HG02571 (cell line): ENCODE data around the gene ZFYVE28.
"Not testable (repeated sequence)": the region's sequence is repeated elsewhere in the genome, so short reads cannot be mapped to it uniquely, and the experiment has no call there.

Experiments used
- ATAC-seq: cut with Tn5 transposase; IDR thresholded peaks from one replicate; pipeline ENCODE4 v1.9.1; 2021; ENCODE audit warnings: mild to moderate bottlenecking, moderate library complexity; ENCODE audit not compliant: unreplicated experiment

Gene ZFYVE28

DNA sequence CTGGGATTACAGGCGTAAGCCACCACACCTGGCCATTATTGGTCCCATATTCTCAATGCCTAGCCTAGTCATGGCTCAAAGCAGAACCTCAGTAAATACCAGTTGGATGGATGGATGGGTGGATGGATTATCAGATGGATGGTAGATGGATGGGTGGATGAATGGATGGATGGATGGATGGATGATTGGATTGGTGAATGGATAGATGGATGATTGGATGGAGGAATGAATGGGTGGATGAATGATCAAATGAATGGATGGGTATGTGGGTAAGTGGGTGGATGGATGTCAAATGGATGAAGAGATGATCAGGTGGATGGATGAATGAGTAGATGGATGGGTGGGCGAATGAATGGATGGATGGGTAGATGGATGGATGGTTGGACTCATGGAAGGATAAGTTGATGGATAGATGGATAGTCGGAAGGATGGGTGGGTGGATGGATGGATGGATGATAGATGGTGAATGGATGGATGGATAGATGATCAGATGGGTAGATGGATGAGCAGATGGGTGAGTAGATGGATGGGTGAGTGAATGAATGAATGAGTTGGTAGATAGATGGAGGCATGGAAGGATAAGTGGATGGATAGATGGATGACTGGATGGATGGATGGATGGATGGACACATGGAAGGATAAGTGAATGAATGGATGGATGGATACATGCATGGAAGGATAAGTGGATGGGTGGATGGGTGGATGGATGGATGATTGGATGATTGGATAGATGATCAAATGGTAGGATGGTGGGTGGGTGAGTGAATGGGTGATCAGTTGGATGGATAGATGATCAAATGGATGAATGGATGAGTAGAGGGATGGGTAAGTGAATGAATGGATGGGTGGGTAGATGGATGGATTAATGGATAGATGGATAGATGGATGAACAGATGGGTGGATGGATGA lies 28.5 kb upstream of the ZFYVE28 start:
- ATAC-seq = no peak

DNA sequence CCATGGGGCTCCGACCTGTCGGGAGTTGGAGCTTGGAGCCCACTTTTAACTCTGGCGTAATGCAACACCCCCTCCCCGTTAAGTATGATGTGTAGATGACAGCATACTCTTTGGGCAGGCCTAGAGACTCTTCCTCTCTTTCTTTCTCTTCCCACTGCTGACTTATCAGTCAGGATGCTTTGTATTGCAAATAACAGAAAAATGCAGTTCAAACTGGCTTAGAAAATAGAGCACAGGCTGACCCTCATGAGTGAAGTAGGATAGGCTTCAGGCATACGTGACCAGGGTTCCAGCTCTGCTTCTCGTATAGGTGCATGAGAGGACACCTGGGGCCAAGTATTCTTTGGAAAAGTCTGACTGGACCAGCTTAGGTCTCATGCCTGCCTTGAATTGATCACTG lies 27.1 kb upstream of the ZFYVE28 start:
- ATAC-seq = no peak

DNA sequence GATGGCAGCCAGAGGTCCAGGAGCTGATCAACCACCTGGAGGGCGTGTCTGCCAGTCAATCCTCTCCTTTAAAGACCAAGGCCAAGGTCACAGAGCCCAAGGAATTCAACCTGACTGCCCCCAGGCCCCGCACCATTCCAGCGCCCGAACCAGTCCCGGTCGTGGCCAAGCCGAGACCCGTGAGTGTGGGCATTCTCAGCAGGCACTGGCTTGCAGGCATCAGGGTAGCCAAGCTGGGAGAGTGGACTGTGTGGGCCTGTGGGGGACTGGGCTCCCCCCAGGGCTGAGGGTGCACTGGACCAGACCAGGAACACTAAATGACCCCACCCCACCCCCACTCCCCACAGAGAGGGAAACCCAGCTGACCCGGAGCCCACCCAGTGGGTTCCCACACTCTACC lies 26.7 kb upstream of the ZFYVE28 start:
- ATAC-seq = no peak

DNA sequence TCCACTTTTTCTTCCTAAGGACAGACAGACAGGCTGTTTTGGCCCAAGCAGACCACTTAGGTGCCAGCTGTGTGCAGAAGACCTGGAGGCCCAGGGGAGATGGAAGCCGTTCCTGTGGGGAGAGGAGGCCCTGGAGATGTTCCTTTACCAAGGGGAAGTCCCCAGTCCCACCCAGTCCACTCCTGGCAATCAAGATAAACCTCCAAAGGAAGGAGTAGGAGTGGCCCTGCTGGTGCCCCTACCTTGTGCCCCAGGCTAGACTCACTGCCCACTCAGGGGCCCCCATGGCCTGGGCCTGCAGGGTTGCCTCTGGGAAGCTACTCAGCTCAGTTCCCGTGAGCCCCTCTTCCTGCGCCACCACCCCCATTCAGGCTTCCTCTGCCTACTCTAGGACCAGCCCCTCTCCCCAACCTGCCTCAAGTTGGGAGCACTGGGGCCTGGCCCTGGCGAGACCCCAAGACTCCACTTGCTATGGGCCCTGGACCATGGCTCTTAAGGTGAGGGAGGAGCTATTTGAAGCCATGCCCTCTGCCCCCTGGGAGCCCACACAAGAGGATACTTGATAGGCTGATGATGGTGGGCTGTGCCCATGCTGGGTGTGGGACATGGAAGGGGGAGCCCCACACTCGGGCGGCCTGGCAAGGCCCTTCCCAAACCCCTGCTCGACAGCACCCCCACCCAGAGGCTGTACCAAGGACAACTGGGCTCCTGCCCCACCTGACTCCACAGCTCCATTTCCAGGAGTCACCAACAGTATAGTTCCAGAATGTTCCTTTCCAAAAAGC lies 25.7 kb upstream of the ZFYVE28 start:
- no peak for ATAC-seq

DNA sequence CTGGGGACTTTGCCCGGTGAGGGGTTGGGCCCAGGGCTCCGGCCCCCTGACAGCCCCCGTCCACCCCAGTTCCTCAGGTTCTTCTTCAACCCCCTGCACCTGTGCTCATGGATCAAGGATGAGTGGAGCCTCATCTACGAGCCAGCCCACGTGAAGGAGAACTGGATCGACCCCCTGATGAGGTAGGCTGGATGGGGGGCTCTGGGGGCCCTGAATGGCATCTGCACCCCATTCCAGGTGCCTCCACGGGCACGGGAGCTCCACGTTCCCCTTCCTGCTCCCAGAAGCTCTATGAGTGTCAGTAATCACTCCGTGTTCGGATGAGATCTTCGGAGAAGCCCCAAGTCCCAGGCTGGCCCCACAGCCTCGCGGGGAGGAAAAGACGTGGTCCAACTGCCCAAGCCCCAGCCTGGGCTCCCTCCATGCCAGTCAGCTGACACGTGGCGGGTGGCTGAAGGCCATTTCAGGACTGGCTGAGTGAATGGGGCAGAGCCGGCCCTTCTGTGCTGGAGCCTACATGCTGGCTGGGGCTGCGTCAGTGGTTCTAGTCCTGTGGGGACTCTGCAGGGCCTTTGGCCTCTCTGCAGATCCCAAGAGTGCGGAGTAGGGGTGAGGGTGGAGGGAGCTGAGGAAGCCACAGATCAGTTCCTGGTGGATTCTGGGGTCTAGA lies 24.8 kb upstream of the ZFYVE28 start:
- no peak for ATAC-seq

DNA sequence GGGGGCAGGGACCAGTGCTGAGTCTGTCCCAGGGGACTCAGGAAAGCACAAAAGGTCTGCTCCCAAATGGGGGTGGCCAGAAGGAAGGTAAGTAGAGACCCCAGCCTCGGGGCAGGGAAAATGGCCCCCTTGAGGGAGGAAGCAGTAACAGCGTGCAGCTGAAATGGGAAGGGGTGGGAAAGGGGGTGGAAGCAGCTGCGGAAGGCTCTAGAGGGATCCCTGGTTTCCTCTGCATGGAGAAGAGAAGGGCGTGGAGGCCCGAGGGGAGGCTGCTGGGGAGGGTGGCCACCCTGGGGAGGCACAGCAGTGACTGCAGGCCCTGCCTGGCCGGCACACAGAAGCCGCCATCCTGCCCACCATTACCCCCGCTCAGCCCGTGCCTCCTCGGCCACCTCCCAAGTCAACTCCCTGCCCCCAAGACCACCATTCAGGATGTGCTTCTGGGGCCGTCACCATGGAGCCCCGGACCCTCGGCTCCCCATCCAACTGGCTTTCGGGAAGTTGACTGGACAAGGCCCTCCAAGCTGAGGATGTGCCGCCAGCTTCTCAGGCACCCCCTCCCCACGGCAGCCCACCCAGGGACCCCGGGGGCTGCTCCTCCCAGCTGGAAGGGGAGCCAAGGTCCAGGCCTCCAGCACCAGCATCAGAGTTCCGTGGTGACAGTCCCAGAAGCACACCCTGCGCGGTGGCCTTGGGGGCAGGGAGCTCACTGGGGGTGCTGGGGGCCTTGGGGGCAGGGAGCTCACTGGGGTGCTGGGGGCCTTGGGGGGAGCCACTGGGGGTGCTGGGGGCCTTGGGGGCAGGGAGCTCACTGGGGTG lies 23.9 kb upstream of the ZFYVE28 start:
- no peak for ATAC-seq

DNA sequence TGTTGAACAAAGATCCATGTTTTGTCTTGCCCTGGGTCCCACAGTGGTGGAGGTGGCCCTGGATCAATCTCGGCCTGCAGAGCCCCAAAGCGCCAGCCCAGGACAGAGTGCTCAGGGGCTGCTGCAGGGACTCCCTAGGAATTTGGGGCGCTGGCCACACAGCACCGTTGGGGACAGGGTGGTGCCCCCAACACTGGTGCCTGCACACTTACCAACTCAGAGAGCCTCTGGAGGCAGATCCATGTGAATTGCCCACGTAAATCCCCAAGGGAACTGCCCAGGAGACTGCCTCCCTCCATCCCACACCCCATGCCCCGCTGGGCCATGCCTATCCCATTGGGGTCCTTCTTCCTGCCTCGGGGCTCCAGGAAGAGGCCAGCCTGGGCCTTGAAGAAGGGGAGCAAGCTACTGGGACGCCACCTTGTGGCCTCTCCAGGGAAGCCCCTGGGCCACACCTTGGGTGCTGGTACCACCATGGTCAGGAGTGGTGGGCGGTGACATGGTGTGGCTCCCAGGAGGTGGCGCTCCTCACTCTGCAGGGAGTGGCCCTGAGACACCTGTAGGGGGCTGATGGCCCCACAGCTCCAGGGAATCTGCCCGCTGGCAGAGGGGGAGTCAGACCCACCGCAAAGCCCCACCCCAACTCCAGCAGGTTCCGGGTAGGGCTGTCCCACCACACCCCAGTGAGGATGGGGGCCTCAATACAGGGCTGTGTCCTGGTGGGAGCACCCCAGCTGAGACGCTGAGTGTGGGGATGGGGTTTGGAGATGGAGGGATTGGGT lies 23.1 kb upstream of the ZFYVE28 start:
- no peak for ATAC-seq

DNA sequence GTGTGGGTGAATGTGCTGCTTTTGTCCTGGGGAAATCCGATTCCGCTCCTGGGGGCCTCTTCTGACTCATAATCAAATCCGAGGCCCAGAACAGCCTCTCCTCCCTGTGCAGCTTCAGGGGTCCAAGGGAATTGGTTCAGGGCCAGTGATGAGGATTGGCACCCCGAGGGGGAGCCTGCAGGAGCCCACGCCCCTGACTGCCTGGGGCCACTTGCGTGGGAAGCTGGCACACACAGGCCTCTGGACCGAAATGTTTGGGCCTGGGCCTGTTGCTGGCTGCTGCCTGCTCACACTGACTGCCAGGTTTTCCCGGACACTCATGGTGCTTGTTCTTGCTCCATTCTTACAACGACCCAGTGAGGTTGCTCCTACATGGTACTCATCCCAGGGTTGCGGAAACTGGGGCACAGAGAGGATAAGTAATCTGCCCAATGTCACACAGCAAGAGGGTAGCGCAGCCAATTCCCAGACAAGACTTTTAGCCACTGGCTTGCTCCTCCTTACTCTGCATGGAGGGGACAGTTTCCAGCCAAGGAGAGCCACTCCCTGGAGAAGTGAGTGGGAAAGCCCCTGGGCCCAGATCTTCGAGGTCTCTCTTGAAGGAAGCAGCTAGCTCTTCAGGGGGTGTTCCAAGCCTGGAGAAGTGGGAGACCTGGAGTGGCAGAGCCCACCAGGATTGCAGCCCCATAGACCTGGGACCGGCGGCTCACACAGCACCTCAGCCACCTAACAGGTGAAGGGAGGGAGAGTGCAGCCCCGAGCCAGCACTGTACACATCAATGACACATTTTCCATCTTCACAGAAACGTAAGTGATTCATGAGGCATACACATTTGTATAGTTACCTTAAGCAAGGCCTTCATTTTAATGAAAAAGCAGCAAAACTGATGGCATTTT lies 20.6 kb upstream of the ZFYVE28 start:
- ATAC-seq = no peak

DNA sequence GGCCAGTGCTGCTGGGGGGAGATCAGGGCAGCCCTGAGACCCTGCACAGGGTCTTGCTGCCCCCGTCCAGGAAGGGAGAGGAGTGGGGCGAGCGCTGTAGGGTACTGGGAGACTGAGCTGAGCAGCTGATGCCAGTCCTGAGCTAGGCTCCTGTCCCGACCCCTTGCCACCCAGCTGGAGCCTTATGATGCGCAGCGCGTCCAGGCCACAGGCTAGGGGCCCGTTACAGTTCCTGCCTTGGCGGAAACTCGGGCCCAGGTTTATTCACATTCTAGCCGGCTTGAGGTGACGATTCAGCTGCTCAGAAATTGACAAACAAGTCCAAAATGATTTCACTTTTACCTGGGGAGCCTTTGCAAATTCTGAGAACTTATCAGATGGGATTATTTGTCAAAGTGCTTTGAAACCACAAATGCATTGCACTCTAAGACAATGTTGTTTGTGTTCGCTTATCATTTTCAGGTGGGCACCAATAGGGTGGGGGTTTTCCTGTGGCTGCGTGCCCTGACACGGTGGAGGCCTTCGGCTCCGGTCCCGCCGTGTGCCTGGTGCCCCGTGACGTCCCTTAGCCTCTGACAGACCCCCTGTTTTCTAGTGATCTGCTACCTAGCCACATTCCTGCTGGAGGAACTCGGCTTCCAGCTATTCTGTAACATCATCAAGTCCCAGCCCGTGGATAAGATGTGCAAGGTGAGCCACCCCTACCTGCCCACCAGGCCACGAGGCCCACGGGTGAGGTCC lies 19.2 kb upstream of the ZFYVE28 start:
- ATAC-seq = no peak

DNA sequence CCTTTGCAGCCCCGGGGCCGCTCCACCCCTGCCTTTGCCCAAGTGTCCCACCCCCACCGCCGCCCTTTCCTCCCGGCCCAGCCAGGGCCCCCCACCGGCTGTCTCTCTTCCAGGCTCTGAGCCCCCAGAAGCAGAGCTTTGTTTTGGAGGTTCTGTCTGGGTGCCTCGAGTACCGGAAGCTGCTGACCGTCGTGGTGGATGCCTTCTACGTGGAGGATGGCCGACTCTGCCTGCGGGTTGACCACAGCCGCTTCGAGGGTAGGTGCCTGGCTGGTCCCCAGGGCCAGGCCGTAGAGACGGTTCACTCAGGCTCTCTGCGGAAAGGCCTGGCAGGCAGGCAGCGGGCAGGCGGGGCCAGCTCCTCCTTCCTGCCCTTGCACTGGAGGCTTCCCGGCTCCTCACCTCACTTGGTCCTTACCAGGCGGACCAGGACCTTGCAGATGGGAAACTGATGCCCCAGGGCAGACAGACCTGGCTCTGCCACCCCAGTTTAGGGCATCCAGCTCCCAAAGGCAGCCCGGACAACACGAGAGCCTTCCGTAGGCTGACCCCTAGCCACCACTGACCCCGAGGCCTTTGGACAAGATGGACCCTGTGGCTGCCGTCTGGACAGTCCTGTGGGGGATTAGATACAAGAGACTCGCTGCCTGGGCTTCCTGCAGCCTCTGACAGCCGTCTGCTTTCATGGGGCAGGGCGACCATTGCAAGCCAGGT lies 18.5 kb upstream of the ZFYVE28 start:
- ATAC-seq = no peak

DNA sequence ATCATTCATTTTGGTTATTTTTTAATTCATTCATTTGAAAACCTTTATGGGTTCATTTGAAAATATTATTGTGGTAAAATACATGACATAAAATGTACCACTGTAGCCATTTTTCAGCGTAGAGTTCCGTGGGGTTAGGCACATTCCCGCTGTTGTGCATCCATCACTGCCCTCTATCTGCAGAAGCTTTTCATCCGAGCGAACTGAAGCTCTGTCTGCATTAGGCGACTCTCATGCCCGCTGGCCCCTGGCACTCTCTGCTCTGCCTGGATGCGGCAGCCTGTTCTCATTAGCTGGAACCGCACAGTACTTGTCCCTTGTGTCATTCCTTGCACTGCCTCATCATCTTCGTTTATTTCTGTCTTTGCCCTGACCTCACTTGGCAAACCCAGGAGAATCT lies 17.9 kb upstream of the ZFYVE28 start:
- ATAC-seq = no peak

DNA sequence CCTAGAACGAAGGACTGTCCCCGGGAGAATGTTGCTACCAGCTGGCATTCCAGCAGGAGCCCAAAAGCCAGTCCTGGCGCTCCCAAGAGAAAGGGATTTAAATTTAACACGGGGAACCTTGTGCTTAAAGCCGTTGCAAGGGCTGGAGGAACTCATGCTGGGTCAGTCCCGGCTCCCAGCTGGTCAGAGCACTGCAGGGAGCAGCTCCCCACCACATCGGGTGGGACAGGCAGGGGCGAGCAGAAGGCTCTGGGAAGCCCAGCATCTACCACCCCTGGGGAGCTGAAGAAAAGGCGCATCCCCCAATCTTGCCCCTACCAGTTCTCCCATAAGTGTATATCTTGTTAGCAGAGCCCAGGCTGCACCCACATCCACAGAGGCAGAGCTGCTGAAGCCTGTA lies 16.0 kb upstream of the ZFYVE28 start:
- no peak for ATAC-seq

DNA sequence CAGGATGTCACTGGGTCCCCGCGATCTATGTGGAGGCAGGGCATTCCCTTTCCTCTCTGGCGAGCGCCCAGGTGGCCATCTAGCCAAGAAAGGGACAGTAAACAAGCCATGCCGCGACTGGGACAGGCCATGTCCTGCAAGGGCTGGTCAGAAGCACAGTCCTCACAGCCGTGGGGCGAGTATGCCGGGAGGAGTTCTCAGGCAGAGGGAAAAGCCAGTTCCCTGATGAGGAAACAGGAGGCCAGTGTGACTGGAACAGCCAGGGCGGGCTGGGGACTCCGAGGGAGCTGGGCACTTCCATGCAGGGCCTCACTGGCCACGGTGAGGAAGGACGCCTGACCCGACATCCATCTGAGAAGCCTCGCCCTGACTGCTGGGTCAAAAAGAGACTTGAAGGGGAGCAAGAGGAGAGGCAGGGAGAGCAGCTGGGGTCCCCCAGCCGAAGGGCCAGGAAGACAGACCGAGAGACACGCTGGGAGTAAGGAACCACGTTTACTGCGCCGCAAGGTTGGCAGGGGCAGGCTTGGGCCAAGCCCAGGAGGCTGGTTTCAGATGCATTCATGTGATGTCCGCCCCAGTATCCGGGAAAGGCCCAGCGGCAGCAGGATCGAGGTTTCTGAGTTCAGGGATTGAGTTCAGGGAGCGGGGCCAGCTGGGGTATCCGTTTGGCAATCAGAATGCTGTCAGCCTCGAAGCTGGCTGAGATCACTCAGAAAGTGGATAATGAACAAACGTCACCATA lies 15.3 kb upstream of the ZFYVE28 start:
- no peak for ATAC-seq

DNA sequence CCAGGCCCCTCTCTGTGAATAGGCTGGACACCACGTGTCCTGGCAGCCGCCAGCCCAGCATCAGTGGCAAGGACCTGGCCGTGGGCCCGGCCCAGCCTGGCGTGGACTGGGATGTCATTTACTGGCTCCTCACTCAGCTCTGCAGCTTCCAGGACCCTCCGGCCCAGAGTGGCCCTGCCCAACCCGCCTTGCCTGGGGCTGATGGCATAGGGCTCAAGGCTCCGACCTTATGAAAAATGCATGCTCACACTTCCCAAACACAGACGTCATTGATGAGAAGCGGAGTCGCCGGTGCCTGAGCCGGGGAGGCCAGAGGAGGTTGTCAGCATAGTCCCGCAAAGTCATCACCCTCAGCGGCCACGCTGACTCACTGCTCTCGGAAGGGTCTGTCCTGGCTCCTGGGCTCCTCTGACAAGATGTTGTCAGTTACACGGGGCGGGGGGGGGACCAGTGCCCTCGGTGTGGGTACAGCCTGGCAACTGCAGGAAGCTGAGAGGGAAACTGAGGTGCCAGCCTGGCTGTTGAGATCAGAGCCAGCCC lies 14.6 kb upstream of the ZFYVE28 start:
- no peak for ATAC-seq

DNA sequence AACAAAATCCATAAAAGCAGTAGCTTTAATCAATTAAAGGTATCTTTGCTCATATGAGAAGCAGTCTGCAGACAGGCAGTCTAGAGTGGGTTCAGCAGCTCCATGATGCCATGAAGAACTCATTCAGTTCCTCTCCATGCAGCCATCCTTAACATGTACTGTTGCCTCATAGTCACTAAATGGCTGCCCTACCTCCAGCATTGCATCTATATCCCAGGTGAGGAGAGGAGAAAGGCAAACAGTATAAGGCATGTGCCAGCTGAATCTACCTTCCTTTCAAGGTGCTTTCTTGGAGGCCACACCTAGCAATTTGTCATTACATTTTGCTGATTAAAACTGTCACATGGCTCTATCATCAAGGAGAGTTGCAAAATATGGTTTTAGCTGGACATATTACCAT lies 13.6 kb upstream of the ZFYVE28 start:
- ATAC-seq = no peak

DNA sequence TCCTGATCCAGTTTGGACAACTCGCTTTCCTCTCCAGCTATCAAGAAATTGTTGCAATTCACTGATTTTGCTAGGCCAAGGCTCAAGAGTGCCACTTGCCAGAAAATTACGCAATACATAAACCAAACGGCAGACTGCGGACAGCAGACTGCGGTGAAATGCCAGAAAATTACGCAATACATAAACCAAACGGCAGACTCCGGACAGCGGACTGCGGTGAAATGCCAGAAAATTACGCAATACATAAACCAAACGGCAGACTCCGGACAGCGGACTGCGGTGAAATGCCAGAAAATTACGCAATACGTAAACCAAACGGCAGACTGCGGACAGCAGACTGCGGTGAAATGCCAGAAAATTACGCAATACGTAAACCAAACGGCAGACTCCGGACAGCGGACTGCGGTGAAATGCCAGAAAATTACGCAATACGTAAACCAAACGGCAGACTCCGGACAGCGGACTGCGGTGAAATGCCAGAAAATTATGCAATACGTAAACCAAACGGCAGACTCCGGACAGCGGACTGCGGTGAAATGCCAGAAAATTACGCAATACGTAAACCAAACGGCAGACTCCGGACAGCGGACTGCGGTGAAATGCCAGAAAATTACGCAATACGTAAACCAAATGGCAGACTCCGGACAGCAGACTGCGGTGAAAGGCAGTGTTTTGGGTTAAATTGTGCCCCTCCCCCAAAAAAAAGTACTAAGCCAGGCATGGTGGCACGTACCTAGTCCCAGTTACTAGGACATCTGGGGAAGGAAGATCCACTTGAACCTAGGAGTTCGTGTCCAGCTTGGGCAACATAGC lies 11.7 kb upstream of the ZFYVE28 start:
- ATAC-seq = not testable (repeated sequence)
